Renal pelvis (tissue), 4 donors: ENCODE results near the gene HECA. TPM values are rescaled to one million over a fixed set of nuclear protein-coding genes. Genes with fewer than 3 reads are reported as not detected.
"Not testable (repeated sequence)": the region's sequence is repeated elsewhere in the genome, so short reads cannot be mapped to it uniquely, and the experiment has no call there.

ENCODE experiments used
- DNase-seq: peaks from one replicate; pipeline ENCODE4 v3.0.0-alpha.2; 2013
- polyA plus RNA-seq, 3 donors: library from polyadenylated mRNA; unstranded; fragments of 120-200 nt; gene quantifications; one replicate each; pipeline ENCODE4 v1.2.1, GENCODE V29; 2013; ENCODE audit not compliant: insufficient read length in 3 of 3

The HECA gene
- polyA plus RNA-seq, 3 donors = 12.5 to 14.4 (median 14.4) TPM

GRCh38 chr6:139198529-139199288 lies 63.8 kb downstream of the HECA start:
- no peak for DNase-seq

- DNase-seq = no peak
Measured at GRCh38 chr6:139201378-139201777, 66.5 kb downstream of the HECA start.

DNA sequence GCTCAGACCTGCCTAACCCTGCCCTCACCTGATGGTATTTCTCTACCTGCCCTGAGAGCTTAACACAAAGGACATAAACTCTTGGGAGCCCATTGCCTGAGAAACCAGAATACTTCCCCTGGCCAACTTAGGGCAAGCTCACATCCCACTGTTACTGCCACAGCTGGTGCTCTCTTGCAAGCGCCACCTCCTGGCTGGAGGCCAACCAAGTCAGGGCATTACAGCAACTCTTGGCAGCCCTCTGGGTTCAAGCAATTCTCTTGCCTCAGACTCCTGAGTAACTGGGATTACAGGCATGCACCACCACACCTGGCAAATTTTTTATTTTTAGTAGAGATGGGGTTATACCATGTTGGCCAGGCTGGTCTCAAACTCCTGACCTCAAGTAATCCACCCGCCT lies 70.1 kb downstream of the HECA start:
- no peak for DNase-seq

- DNase-seq = no peak
Measured at GRCh38 chr6:139205843-139206242, 71.0 kb downstream of the HECA start.

GRCh38 chr6:139210766-139211165 lies 75.9 kb downstream of the HECA start:
- DNase-seq = not testable (repeated sequence)

- DNase-seq = not testable (repeated sequence)
Measured at GRCh38 chr6:139212460-139212859, 77.6 kb downstream of the HECA start.

DNA sequence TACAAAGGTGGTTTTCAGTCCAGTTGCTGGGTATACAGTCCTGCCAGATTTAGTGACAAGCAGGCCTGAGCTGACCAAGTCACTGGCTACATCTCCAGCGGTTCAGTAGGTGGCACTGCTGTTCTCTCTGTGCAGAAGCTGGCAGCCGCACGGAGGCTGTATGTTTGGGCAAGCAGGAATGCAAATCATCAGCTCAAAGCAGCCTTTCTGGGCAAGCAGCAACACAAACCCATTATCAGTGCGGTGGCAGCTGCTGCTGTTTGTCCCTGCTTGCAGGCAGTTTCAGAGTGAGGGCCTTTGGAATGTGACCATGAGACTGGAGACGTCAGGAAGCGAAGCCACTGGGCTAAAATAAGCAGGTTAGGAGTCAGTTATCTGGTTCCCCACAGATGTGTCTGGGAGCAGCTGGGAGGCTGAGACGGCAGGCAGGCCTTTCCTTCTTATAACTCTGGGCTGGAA lies 84.4 kb downstream of the HECA start:
- peak; percentile 72 for DNase-seq

GRCh38 chr6:139219746-139220145 lies 84.9 kb downstream of the HECA start:
- DNase-seq = no peak

- DNase-seq = not testable (repeated sequence)
Measured at GRCh38 chr6:139228387-139228786, 93.5 kb downstream of the HECA start.

Other genes starting within 250 kb of the HECA start
- gene REPS1, start 146.8 kb upstream of the HECA start, polyA plus RNA-seq = 10 to 100 TPM; 60.4 to 71.0 (median 68.5) TPM
- gene ABRACL, start 106.3 kb upstream of the HECA start, polyA plus RNA-seq = 10 to 100 TPM; 43.4 to 47.9 (median 43.9) TPM
- gene TXLNB, start 156.9 kb downstream of the HECA start, polyA plus RNA-seq = 1 to 10 TPM in 2 of 3 donors, under 1 TPM in 1; 0.89 to 1.9 (median 1.6) TPM
- 100 to 1,000 TPM; 184 to 198 (median 191) TPM for gene CITED2, start 239.6 kb downstream of the HECA start, polyA plus RNA-seq